ENCODE results near the gene CEP295NL. TPM values are rescaled to one million over a fixed set of nuclear protein-coding genes. Genes with fewer than 3 reads are reported as not detected.
"Not testable (repeated sequence)": the region's sequence is repeated elsewhere in the genome, so short reads cannot be mapped to it uniquely, and the experiment has no call there.

CEP295NL gene
- total and polyA plus RNA-seq, 2 of the 8 experiments (the other 6 are each of a cell fraction or from before 2014, with no cell fraction given): 0.06 to 2.0 TPM

DNA sequence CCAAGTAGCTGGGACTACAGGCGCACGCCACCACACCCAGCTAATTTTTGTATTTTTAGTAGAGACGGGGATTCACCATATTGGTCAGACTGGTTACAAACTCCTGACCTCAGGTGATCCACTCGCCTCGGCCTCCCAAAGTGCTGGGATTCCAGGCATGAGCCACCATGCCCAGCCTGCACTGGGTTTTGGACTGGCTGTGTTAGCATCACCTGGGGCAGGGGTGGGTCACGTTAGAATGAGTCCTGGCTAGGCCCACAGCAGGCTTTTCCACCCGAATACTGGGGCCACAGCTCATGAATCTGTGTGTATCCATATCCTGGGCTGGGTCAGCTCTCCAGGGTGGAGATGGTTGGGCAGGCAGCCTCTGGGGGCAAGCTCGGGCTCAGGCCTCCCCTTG lies 770 bp downstream of the CEP295NL start:
- 88% methylated on average over 8 of the region's 8 CpGs; no CpG with 5 or more reads in 1 of the 2 experiments for WGBS, 2 experiments (ENCODE audit: extremely low coverage in 1 of 2, insufficient coverage in 1 of 2, insufficient read length in 1 of 2, insufficient replicate concordance in 2 of 2, low coverage in 1 of 2, low lambda C conversion rate in 2 of 2, missing lambda C conversion rate in 1 of 2)
- H3K4me3 ChIP-seq (ENCODE audit: extremely low read depth in 1 of 4, insufficient read depth in 2 of 4, low read depth in 3 of 4, low read length in 4 of 4); H2AK5ac ChIP-seq (ENCODE audit: low read depth, low read length); H3K23me2 ChIP-seq (ENCODE audit: low read depth, low read length); H3K9me3 ChIP-seq (ENCODE audit: insufficient read depth in 2 of 2, low read depth in 1 of 2, low read length in 1 of 2); H3K9ac ChIP-seq (replicated peaks in 1 of 4; ENCODE audit: extremely low read depth in 1 of 4, low read depth in 3 of 4, low read length in 3 of 4); H4K91ac ChIP-seq (replicated peaks; ENCODE audit: insufficient read length, low read length); H3K14ac ChIP-seq (ENCODE audit: insufficient read length); H3K18ac ChIP-seq (ENCODE audit: extremely low read depth, low read length); H4K8ac ChIP-seq (ENCODE audit: extremely low read depth, insufficient read depth, low read length); H3K36me3 ChIP-seq (ENCODE audit: control insufficient read depth in 2 of 4, insufficient read depth in 4 of 4, low read length in 3 of 4); H3K4ac ChIP-seq (replicated peaks; ENCODE audit: insufficient read length, low read depth, low read length); H3K4me2 ChIP-seq (ENCODE audit: insufficient read depth in 1 of 2, low read depth in 2 of 2, low read length in 2 of 2); H4K5ac ChIP-seq (ENCODE audit: insufficient read length, low read depth, low read length); H2BK12ac ChIP-seq (ENCODE audit: low read depth, low read length); H2BK5ac ChIP-seq (ENCODE audit: low read depth, low read length); H2AFZ ChIP-seq (ENCODE audit: low read length); H2BK120ac ChIP-seq (replicated peaks; ENCODE audit: low read depth, low read length); FAIRE-seq; DNase-seq (ENCODE audit: low read depth in 1 of 2, low spot score in 2 of 2); H3K27ac ChIP-seq (ENCODE audit: low read depth, low read length); H2BK20ac ChIP-seq (ENCODE audit: low read length); H3K27me3 ChIP-seq (replicated peaks in 1 of 4; ENCODE audit: control insufficient read depth in 3 of 4, extremely low read depth in 1 of 4, insufficient read depth in 3 of 4, low read length in 3 of 4); H3K23ac ChIP-seq (ENCODE audit: insufficient read length); H2BK15ac ChIP-seq (ENCODE audit: low read length); H3K56ac ChIP-seq (replicated peaks; ENCODE audit: insufficient read length, low read depth, low read length): not testable (repeated sequence)
- POLR2A ChIA-PET (ENCODE audit: partially characterized antibody): interaction anchor here (1.3 kb wide), 1 partner anchor 117 kb away, joined by 5 read pairs; no protein-coding TSS in a partner anchor
- CTCF ChIA-PET (ENCODE audit: partially characterized antibody): interaction anchor here (0.6 to 3.5 kb wide), 10 partner anchors 9 to 143 kb away, joined by 3 to 20 read pairs (median 4); no protein-coding TSS in a partner anchor
- Histone ChIP-seq H3K79me2 (ENCODE audit: control insufficient read depth in 1 of 2, insufficient read depth in 2 of 2, low read length in 2 of 2) (peaks cover 0 to 25% of the 10 kb centered on the region in 2 experiments; a peak in 2 of 4 replicates), H4K20me1 (replicated peaks in 1 of 2; ENCODE audit: control insufficient read depth in 1 of 2, insufficient read depth in 2 of 2, low read length in 2 of 2) (peaks cover 10 to 16% of the 10 kb centered on the region in 2 experiments), H3K79me1 (ENCODE audit: low read depth, low read length) (peaks cover 10% of the 10 kb centered on the region), H3K4me1 (replicated peaks in 1 of 4; ENCODE audit: control insufficient read depth in 3 of 4, insufficient read depth in 4 of 4, low read length in 3 of 4) (peaks cover 4 to 33% (median 18%) of the 10 kb centered on the region in 4 experiments)

All from H1 (cell line).